Keratinocyte (primary cell): Measurements from ENCODE around the gene PARP9. TPM values are rescaled to one million over a fixed set of nuclear protein-coding genes. Genes with fewer than 3 reads are reported as not detected.

Experiments used
- DNase-seq: peaks from one replicate; pipeline ENCODE4 v3.0.0-alpha.2; 2011; ENCODE audit warnings: low read depth, missing footprints, low spot score
- FAIRE-seq: peaks from 2 replicates; lab custom pipeline; 2011; peaks lifted over from hg19 to GRCh38; lab: Jason Lieb, UNC
- H2AFZ ChIP-seq: 2 replicates; pipeline ENCODE4 v1.6.0; 2012; ENCODE audit warnings: low read length, control low read depth, inconsistent platforms; ENCODE audit not compliant: control insufficient read depth
- H3K27ac ChIP-seq: 2 replicates; pipeline ENCODE4 v1.5.1; 2011; ENCODE audit warnings: low read length; ENCODE audit not compliant: control insufficient read depth, insufficient read depth
- H3K27me3 ChIP-seq: 3 replicates; pipeline ENCODE4 v1.6.0; 2011; ENCODE audit warnings: low read length; ENCODE audit not compliant: control insufficient read depth, insufficient read depth; ENCODE audit errors: extremely low read depth
- H3K36me3 ChIP-seq, 2 experiments: 2 replicates in 1 of 2; 3 replicates in 1 of 2; pipeline ENCODE4 v1.5.1; 2011; ENCODE audit warnings: low read length in 2 of 2, mild to moderate bottlenecking in 1 of 2; ENCODE audit not compliant: control insufficient read depth in 2 of 2, insufficient read depth in 2 of 2; ENCODE audit errors: extremely low read depth in 1 of 2
- H3K4me1 ChIP-seq: 3 replicates; pipeline ENCODE4 v1.5.1; 2011; ENCODE audit warnings: low read length; ENCODE audit not compliant: control insufficient read depth, insufficient read depth; ENCODE audit errors: extremely low read depth
- H3K4me2 ChIP-seq: 3 replicates; pipeline ENCODE4 v1.6.0; 2011; ENCODE audit warnings: low read depth, low read length; ENCODE audit not compliant: control insufficient read depth, insufficient read depth; ENCODE audit errors: extremely low read depth
- H3K4me3 ChIP-seq, 3 experiments: fragments of 200-600 bp in 1 of 3; sonication (generic) in 1 of 3; 2 replicates in 2 of 3; 3 replicates in 1 of 3; pipeline ENCODE4 v1.5.1; 2011 to 2016; ENCODE audit warnings: low read length in 3 of 3, mild to moderate bottlenecking in 3 of 3, control low read depth in 2 of 3, inconsistent platforms in 1 of 3, low read depth in 1 of 3, mixed read lengths in 1 of 3, mixed run types in 1 of 3, moderate library complexity in 1 of 3; ENCODE audit not compliant: control insufficient read depth in 2 of 3, insufficient read depth in 2 of 3; ENCODE audit errors: extremely low read depth in 1 of 3
- H3K79me2 ChIP-seq: 2 replicates; pipeline ENCODE4 v1.6.0; 2012; ENCODE audit warnings: low read length; ENCODE audit not compliant: control insufficient read depth, insufficient read depth
- H3K9ac ChIP-seq: 3 replicates; pipeline ENCODE4 v1.6.0; 2011; ENCODE audit warnings: low read length; ENCODE audit not compliant: control insufficient read depth, insufficient read depth; ENCODE audit errors: extremely low read depth
- H3K9me1 ChIP-seq: 3 replicates; pipeline ENCODE4 v1.6.0; 2011; ENCODE audit warnings: low read length; ENCODE audit not compliant: control insufficient read depth, insufficient read depth; ENCODE audit errors: extremely low read depth
- H3K9me3 ChIP-seq: 2 replicates; pipeline ENCODE4 v1.5.1; 2012; ENCODE audit warnings: low read depth, low read length; ENCODE audit not compliant: control insufficient read depth
- H4K20me1 ChIP-seq: 3 replicates; pipeline ENCODE4 v1.6.0; 2011; ENCODE audit warnings: low read length; ENCODE audit not compliant: control insufficient read depth, insufficient read depth; ENCODE audit errors: extremely low read depth
- CTCF ChIP-seq, 3 experiments: IDR thresholded peaks in 1 of 3; conservative IDR thresholded peaks in 1 of 3; optimal IDR thresholded peaks in 1 of 3; 2 replicates in 2 of 3; 3 replicates in 1 of 3; pipeline versions ENCODE3 to v1.5.1; 2011; ENCODE audit warnings: low read length in 3 of 3, mild to moderate bottlenecking in 3 of 3, moderate library complexity in 2 of 3, control low read depth in 1 of 3, inconsistent platforms in 1 of 3; ENCODE audit not compliant: insufficient read depth in 2 of 3; ENCODE audit errors: extremely low read depth in 1 of 3
- EZH2 ChIP-seq: IDR thresholded peaks from one replicate; pipeline ENCODE4 v1.6.1; 2012; ENCODE audit warnings: inconsistent platforms, mild to moderate bottlenecking, low read length, moderate library complexity
- dilution Hi-C: fragments of 300-500 bp; cut with MboI; formaldehyde crosslinking; loops from one replicate; pipeline ENCODE4 v1.7.0; 2020; ENCODE audit warnings: low sequenced_read_pairs; ENCODE audit not compliant: extremely low pct_ligation_motif_present
- polyA plus RNA-seq, 5 experiments: library from polyadenylated mRNA; depleted of rRNA in 3 of 5; stranded (reverse) in 3 of 5; stranded (forward) in 1 of 5; unstranded in 1 of 5; fragments of >200 nt; gene quantifications; 1 replicate in 1 of 5; 2 replicates in 3 of 5; 3 replicates in 1 of 5; pipeline versions ENCODE4 v1.2.1 to v1.2.3, GENCODE V29; 2011 to 2012; ENCODE audit warnings: missing spikeins in 2 of 5, low read depth in 1 of 5, low replicate concordance in 1 of 5

Gene PARP9
- polyA plus RNA-seq, 1 donor (not counting 4 experiments of a cell fraction or from before 2014, with no cell fraction given), result 70.1 TPM

GRCh38 chr3:122505676-122506075 is 58.4 kb downstream of the PARP9 start:
- H4K20me1 ChIP-seq, result peaks cover 27% of the 10 kb centered on the region
- dilution Hi-C loops, result no loop called here
- FAIRE-seq, result no peak

DNA sequence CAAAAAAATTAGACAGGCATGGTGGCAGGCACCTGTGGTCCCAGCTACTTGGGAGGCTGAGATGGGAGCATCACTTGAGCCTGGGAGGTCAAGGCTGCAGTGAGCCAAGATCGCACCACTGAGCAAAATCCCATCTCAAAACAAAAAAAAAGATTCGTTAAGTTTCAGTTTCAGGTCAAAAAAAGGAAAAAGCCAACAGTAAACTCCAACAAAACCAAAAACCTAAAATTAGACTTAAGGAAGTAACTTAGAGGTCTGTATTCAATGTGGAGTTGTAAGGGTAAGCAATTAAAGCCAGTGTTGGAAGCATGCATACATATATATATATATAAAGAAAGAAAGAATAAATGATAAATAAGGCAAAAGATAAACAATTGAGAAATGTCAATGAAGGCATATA is 61.2 kb downstream of the PARP9 start:
- no peak overlapping the region for H3K4me3 ChIP-seq

More at GRCh38 chr3:122505676-122506075, 58.4 kb downstream of the PARP9 start:
- peaks cover 3% of the 10 kb centered on the region for H3K9me1 ChIP-seq
- no peaks in the 10 kb centered on the region for H3K9me3 ChIP-seq
- H3K79me2 ChIP-seq, result peaks cover 95% of the 10 kb centered on the region
- no peak overlapping the region for H2AFZ ChIP-seq
- H3K36me3 ChIP-seq, result no peaks in the 10 kb centered on the region
- no peak overlapping the region for H3K4me3 ChIP-seq
- H3K27me3 ChIP-seq, result no peaks in the 10 kb centered on the region
- no peak overlapping the region for H3K27ac ChIP-seq
- peaks cover 7% of the 10 kb centered on the region for H3K4me1 ChIP-seq
- H3K9ac ChIP-seq, result no peak overlapping the region
- no peak for DNase-seq
- no peak overlapping the region for H3K4me2 ChIP-seq
- TF ChIP-seq EZH2, result no peak
- no peak for TF ChIP-seq CTCF (optimal IDR thresholded peaks at IDR 0.05 in 1 of 3, IDR thresholded peaks at IDR 0.05 in 1 of 3, conservative IDR thresholded peaks at IDR 0.05 in 1 of 3; ENCODE audit: extremely low read depth in 1 of 3, insufficient read depth in 2 of 3, low read length in 3 of 3)

More for the DNA sequence above, 61.2 kb downstream of the PARP9 start:
- Histone ChIP-seq H3K36me3 (no peaks in the 10 kb centered on the region), H3K9ac (no peak overlapping the region), H3K79me2 (peaks cover 75% of the 10 kb centered on the region), H3K27me3 (no peaks in the 10 kb centered on the region), H3K4me1 (peaks cover 5% of the 10 kb centered on the region), H3K27ac (no peak overlapping the region), H3K9me3 (no peaks in the 10 kb centered on the region), H4K20me1 (peaks cover 17% of the 10 kb centered on the region), H3K9me1 (no peaks in the 10 kb centered on the region), H2AFZ (no peak overlapping the region), H3K4me2 (no peak overlapping the region)
- TF ChIP-seq EZH2, result no peak
- no peak for TF ChIP-seq CTCF (optimal IDR thresholded peaks at IDR 0.05 in 1 of 3, IDR thresholded peaks at IDR 0.05 in 1 of 3, conservative IDR thresholded peaks at IDR 0.05 in 1 of 3; ENCODE audit: extremely low read depth in 1 of 3, insufficient read depth in 2 of 3, low read length in 3 of 3)
- DNase-seq (no peak), FAIRE-seq (no peak)
- dilution Hi-C loops, result no loop called here
